Ovary (tissue), 9 donors: ENCODE measurements around the gene PTEN. TPM values are rescaled to one million over a fixed set of nuclear protein-coding genes. Genes with fewer than 3 reads are reported as not detected.
A peak's percentile ranks its signal among the peaks of the same experiment; 100 is the strongest.

Experiments
- DNase-seq, 5 donors: peaks; one replicate each; pipeline ENCODE4 v3.0.0-alpha.2; 2019 to 2020
- H3K27ac ChIP-seq, 2 donors: fragments of 200-600 bp; one replicate each; pipeline versions ENCODE4 v1.5.1 to v1.8.0; 2019 to 2022
- H3K27me3 ChIP-seq: fragments of 200-600 bp; one replicate; pipeline ENCODE4 v1.8.0; 2022
- H3K36me3 ChIP-seq: fragments of 200-600 bp; sonication (generic); one replicate; pipeline ENCODE4 v1.5.1; 2019
- H3K4me1 ChIP-seq: one replicate; pipeline ENCODE4 v1.8.1; 2013; ENCODE audit warnings: mild to moderate bottlenecking, moderate library complexity; ENCODE audit not compliant: insufficient read depth
- H3K4me3 ChIP-seq: fragments of 200-600 bp; sonication (generic); one replicate; pipeline ENCODE4 v1.5.1; 2017
- H3K9me3 ChIP-seq, 2 donors: fragments of 200-600 bp in 1 of 2; sonication (generic) in 1 of 2; one replicate each; pipeline versions ENCODE4 v1.5.1 to v1.8.1; 2013 to 2019; ENCODE audit warnings: mild to moderate bottlenecking in 1 of 2, moderate library complexity in 1 of 2
- EP300 ChIP-seq: sonication (generic); formaldehyde crosslinking; IDR thresholded peaks from one replicate; pipeline ENCODE4 v1.6.1; 2017; ENCODE audit warnings: antibody characterized with exemption
- POLR2A ChIP-seq: fragments of 450-650 bp; IDR thresholded peaks from one replicate; pipeline ENCODE4 v1.6.1; 2017; ENCODE audit warnings: antibody characterized with exemption, mild to moderate bottlenecking, moderate library complexity
- WGBS, 3 donors: extraction: QIAGEN DNeasy Blood & Tissue Kit in 1 of 3; methylation state at CpG; one replicate each; pipeline versions ENCODE4 v1.1.5 to v1.1.7; 2013 to 2017; 5-methylcytosine and 5-hydroxymethylcytosine counted together
- intact Hi-C, 4 donors: fragments of 100-400 bp; cut with DNase I; formaldehyde crosslinking; loops; one replicate each; pipeline versions ENCODE4 v1.11.0 to v1.15.1; 2022 to 2023
- polyA plus RNA-seq, 2 donors: library from polyadenylated mRNA; stranded (reverse); fragments of 200-250 nt in 1 of 2; fragments of 350-450 nt in 1 of 2; fragmentation: Illumina TruSeq in 1 of 2; extraction: RNeasy Lipid Tissue Mini Kit (QIAGEN cat#74804) in 1 of 2; gene quantifications; one replicate each; pipeline ENCODE4 v1.2.3, GENCODE V29; 2013 to 2014
- total RNA-seq, 7 donors: library from RNA; depleted of rRNA in 2 of 7; stranded (reverse); fragments of >200 nt in 2 of 7; fragmentation: NEBNext Ultra II Directional in 3 of 7; extraction: Animal tissue kit (Norgen Biotek cat#: 25700) in 3 of 7; gene quantifications; one replicate each; pipeline versions ENCODE4 v1.1.0 to v1.2.4, GENCODE V29; 2016 to 2023
- TF ChIP-seq, protein P1 (sequence below), 3 donors: fragments of 450-650 bp in 2 of 3; fragments of 200-600 bp in 1 of 3; IDR thresholded peaks; one replicate each; pipeline versions ENCODE4 v1.5.1 to v1.8.0; 2016 to 2022; ENCODE audit warnings: antibody characterized with exemption in 3 of 3, mild to moderate bottlenecking in 1 of 3
- donor health status: DM: no; HTN: no; CAD: no; lungs with moderate emphysema.
- donor health status: DM: no; HTN: no; CAD: no.
- donor health status: Bipolar disorder and iron deficiency.
- donor health status: DM: yes; HTN: yes; CAD: no.
- donor health status: DM: no; HTN: no; CAD: no.
- donor health status: DM: yes; HTN: yes; CAD: no.

PTEN gene
- total and polyA plus RNA-seq, 9 donors, result 23.7 to 182 (median 84.7) TPM

DNA sequence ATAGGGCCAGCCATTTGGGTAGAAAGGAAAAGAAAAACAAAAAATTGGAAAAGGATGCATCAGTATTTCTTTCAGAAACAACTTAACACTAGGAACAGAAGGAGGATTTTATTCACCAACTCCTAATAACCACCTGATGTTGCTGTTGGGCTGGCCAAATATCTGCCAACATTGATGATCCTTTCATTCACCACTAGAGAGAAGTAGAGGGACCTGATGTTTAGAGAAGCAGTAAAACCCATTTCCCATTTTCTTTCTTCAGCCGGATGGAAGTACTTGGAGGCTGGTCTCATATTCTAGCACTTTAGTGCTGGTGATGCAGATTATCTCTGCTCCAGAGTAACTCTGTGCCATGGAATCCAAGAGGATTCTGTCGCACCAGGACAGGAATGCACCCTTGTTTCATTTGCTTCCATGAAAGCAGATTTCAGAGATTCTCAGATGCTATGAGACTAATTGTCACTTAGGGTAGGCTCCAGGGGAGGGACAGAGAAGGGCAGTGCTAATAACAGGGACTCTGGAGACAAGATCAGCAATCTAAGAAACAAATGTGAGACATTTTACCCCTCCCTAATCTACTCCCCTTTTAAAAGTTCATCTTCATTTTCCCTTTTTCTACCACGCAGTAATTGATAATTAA lies 3.1 kb upstream of the PTEN start:
- Histone ChIP-seq H3K27ac (no peak overlapping the region), H3K27me3 (no peaks in the 10 kb centered on the region), H3K36me3 (no peaks in the 10 kb centered on the region), H3K4me3 (no peak overlapping the region), H3K9me3 (no peaks in the 10 kb centered on the region), H3K4me1 (peaks cover 2% of the 10 kb centered on the region)
- TF ChIP-seq, protein P1, sequence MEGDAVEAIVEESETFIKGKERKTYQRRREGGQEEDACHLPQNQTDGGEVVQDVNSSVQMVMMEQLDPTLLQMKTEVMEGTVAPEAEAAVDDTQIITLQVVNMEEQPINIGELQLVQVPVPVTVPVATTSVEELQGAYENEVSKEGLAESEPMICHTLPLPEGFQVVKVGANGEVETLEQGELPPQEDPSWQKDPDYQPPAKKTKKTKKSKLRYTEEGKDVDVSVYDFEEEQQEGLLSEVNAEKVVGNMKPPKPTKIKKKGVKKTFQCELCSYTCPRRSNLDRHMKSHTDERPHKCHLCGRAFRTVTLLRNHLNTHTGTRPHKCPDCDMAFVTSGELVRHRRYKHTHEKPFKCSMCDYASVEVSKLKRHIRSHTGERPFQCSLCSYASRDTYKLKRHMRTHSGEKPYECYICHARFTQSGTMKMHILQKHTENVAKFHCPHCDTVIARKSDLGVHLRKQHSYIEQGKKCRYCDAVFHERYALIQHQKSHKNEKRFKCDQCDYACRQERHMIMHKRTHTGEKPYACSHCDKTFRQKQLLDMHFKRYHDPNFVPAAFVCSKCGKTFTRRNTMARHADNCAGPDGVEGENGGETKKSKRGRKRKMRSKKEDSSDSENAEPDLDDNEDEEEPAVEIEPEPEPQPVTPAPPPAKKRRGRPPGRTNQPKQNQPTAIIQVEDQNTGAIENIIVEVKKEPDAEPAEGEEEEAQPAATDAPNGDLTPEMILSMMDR (IDR thresholded peaks at IDR 0.05), result peak in 1 of 3 donors; percentile 37
- no peak for TF ChIP-seq POLR2A
- 55 to 71% (median 65%) methylated on average over 3 of the region's 3 CpGs for WGBS, 3 donors
- intact Hi-C loops, result loop anchor here in 2 of 4 donors (5.0 kb wide), 4 partner anchors 527 to 697 kb away; no protein-coding TSS in a partner anchor
- no peak for DNase-seq

DNA sequence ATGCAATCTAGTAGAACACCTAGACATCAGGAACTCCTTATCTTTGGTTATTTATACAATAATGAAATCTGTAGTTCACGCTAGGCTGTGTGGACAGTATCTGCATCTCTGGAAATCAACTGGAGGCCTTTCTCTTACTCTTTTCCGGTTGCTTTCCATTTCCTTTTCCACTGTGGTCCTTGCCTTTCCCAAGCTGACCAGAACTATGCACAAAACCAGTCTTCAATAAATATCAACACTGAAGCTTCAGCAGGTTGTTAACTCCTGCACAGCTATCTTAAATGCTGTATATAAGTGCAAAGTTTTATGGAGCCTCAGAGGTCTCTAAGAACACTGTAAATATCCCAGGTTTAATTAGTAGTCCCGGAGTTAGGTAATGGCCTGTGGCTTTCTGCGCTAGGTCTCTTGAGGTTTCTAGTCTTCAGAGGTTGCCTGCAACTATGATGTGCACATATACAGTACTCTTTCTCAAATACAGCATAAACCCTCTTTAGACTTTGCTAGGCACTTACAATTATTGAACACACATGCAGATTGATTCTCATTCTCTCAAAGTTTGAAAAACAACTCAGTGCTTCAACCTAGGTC lies 2.5 kb upstream of the PTEN start:
- WGBS, 3 donors, result 84 to 85% (median 84%) methylated on average over 4 of the region's 4 CpGs
- H3K4me3 ChIP-seq, result peak overlapping the region; percentile 54

DNA sequence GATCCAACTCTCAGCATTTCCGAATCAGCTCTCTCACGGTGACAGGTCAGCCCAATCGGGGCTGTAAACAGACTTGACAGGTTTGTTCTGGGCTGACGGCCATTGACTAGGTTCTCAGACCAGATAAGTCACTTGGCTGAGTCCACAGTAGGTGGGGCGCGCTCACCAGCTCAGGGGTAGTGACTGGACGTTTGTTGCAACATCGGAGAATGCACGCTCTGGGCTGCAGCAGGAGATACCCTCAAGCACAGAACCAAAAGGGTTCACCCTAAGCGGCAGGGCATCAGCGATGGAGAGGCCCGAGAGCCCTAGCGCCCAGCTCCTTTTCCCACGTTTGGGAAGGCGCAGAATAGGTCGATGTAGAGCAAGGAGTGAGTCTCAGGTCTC lies 1.9 kb upstream of the PTEN start:
- H3K27me3 ChIP-seq, result no peaks in the 10 kb centered on the region
- H3K9me3 ChIP-seq, result no peaks in the 10 kb centered on the region
- peak overlapping the region; percentile 54 for H3K4me3 ChIP-seq
- TF ChIP-seq POLR2A, result no peak
- no peak for TF ChIP-seq EP300
- WGBS, 3 donors, result 4 to 6% (median 4%) methylated on average over 16 of the region's 16 CpGs
- peaks cover 2% of the 10 kb centered on the region for H3K4me1 ChIP-seq
- peak; percentile 70 to 82 (median 75) for DNase-seq
- intact Hi-C loops, result loop anchor here in 2 of 4 donors (5.0 kb wide), 4 partner anchors 526 to 696 kb away; no protein-coding TSS in a partner anchor
- H3K36me3 ChIP-seq, result no peaks in the 10 kb centered on the region
- peak overlapping the region; percentile 93 to 97 for H3K27ac ChIP-seq

More for the DNA sequence above, 2.5 kb upstream of the PTEN start:
- intact Hi-C loops, result loop anchor here in 2 of 4 donors (5.0 kb wide), 4 partner anchors 526 to 696 kb away; no protein-coding TSS in a partner anchor
- Histone ChIP-seq H3K36me3 (no peaks in the 10 kb centered on the region), H3K4me1 (peaks cover 2% of the 10 kb centered on the region), H3K27me3 (no peaks in the 10 kb centered on the region), H3K9me3 (no peaks in the 10 kb centered on the region), H3K27ac (peak overlapping the region in 1 of 2 donors; percentile 93)
- TF ChIP-seq EP300 (no peak), POLR2A (no peak)
- TF ChIP-seq, protein P1 (IDR thresholded peaks at IDR 0.05), result no peak
- no peak for DNase-seq

DNA sequence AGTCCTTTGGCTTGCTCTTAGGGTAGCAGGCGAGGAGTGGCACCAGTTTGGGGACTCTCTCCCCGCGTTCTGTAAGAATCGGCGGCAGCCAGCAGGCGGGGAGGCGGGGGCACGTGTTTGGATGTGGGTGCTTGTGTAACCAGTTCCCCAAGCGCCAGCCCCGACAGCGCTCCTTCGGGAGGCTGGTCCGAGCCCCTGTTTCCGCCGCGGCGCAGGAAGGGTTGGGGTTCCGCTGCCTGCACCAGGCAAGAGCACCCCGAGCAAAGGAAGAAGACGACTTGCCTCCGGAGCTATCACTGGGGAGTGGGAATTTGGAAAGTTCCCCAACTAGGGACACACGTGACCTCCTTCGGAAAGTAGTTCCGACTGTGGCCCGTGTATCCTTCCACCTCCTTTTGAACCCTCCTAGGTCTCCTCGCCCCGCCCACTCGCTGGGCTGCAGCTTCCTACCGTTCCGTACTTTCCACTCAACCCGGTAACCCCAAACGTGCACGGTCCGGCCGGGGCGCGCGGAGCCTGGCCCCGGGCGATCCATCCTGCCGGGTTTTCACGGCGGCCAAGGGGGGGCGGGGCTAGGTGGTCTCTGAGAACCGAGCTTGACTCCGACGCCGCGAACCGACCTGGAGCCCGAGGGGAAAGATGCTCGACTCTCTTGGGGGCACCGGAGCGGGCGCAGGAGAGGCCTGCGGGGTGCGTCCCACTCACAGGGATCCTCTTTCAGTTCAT lies 1.3 kb upstream of the PTEN start:
- intact Hi-C loops, result loop anchor here in 2 of 4 donors (5.0 kb wide), 4 partner anchors 525 to 695 kb away; no protein-coding TSS in a partner anchor
- peak overlapping the region; percentile 93 to 97 for H3K27ac ChIP-seq
- 0 to 1% (median 0%) methylated on average over 51 to 57 of the region's 57 CpGs for WGBS, 3 donors

More for the DNA sequence above, 1.3 kb upstream of the PTEN start:
- H3K4me3 ChIP-seq, result peak overlapping the region; percentile 54
- TF ChIP-seq POLR2A (peak; percentile 46), EP300 (no peak)
- TF ChIP-seq, protein P1 (IDR thresholded peaks at IDR 0.05), result no peak
- no peaks in the 10 kb centered on the region for H3K27me3 ChIP-seq
- no peaks in the 10 kb centered on the region for H3K9me3 ChIP-seq
- no peaks in the 10 kb centered on the region for H3K36me3 ChIP-seq
- H3K4me1 ChIP-seq, result peaks cover 2% of the 10 kb centered on the region
- DNase-seq, result peak; percentile 96 to 97 (median 97)
